Astrocyte (in vitro differentiated cells and primary cell): ENCODE results near the gene UBA52.

Experiments
- CTCF ChIP-seq: IDR thresholded peaks from 2 replicates; pipeline ENCODE4 v1.5.1; 2011; ENCODE audit warnings: low read depth, mild to moderate bottlenecking, inconsistent platforms, low read length, moderate library complexity; ENCODE audit not compliant: insufficient read depth
- EZH2 ChIP-seq: IDR thresholded peaks from 2 replicates; pipeline ENCODE4 v1.6.1; 2012; ENCODE audit warnings: mild to moderate bottlenecking, low read length, inconsistent platforms; ENCODE audit not compliant: insufficient read depth

- TF ChIP-seq CTCF: no peak
- no peak for TF ChIP-seq EZH2
Measured at GRCh38 chr19:18522124-18522861, 49.4 kb upstream of the UBA52 start.
